Type B pancreatic cell (in vitro differentiated cells): ENCODE data around the gene SPAG16. TPM values are rescaled to one million over a fixed set of nuclear protein-coding genes. Genes with fewer than 3 reads are reported as not detected.
"Not testable (repeated sequence)": the region's sequence is repeated elsewhere in the genome, so short reads cannot be mapped to it uniquely, and the experiment has no call there.

Experiments used
- DNase-seq: peaks from one replicate; pipeline ENCODE4 v3.0.0; 2021; ENCODE audit warnings: mixed read lengths; ENCODE audit not compliant: unreplicated experiment; ENCODE audit errors: extremely low spot score
- H3K27ac Mint-ChIP-seq: 2 replicates; pipeline ENCODE4 v1.8.0; 2021; ENCODE audit warnings: mild to moderate bottlenecking, mixed read lengths
- H3K27me3 Mint-ChIP-seq: 2 replicates; pipeline ENCODE4 v1.8.0; 2021; ENCODE audit warnings: mixed read lengths
- H3K36me3 Mint-ChIP-seq: 2 replicates; pipeline ENCODE4 v1.8.0; 2021; ENCODE audit warnings: mixed read lengths
- H3K4me1 Mint-ChIP-seq: one replicate; pipeline ENCODE4 v1.8.0; 2021; ENCODE audit warnings: mixed read lengths; ENCODE audit not compliant: unreplicated experiment
- H3K4me3 Mint-ChIP-seq: 2 replicates; pipeline ENCODE4 v1.8.0; 2021; ENCODE audit warnings: mild to moderate bottlenecking, mixed read lengths
- H3K9me3 Mint-ChIP-seq: 2 replicates; pipeline ENCODE4 v1.8.0; 2021; ENCODE audit warnings: mixed read lengths
- CTCF ChIP-seq: fragments of 200-600 bp; sonication (generic); conservative IDR thresholded peaks from 2 replicates; pipeline ENCODE4 v1.5.0; 2021; ENCODE audit warnings: antibody characterized with exemption, mild to moderate bottlenecking
- total RNA-seq: library from RNA; stranded (reverse); gene quantifications from 2 replicates; pipeline ENCODE4 v1.2.1, GENCODE V29; 2021; ENCODE audit warnings: low replicate concordance

SPAG16 gene
- total RNA-seq, 1 donor from 2014 or later = 54.8 TPM

DNA sequence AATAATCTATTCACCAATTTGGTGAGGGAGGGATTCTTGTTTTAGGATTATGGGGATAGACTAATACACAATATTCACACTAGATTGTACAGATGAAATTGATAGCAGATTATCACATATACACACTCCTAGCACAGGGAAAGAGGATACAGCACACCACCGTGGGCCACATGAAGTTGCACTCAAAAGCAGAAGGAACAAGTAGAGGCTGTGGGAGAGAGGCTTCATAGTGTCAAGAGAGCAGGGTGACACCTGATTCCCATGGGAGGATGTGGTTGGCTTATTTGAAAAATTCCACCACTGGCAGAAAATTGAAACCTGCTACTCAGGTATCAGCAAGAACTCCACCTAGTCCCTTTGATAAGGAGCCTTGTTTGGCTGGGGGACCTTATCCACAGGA is 395.6 kb downstream of the SPAG16 start:
- H3K4me1 Mint-ChIP-seq = no peaks in the 10 kb centered on the region
- H3K27ac Mint-ChIP-seq = no peak overlapping the region
- peaks cover 10% of the 10 kb centered on the region for H3K9me3 Mint-ChIP-seq
- no peak for TF ChIP-seq CTCF
- H3K27me3 Mint-ChIP-seq = no peaks in the 10 kb centered on the region
- DNase-seq = no peak
- H3K4me3 Mint-ChIP-seq = no peak overlapping the region
- no peaks in the 10 kb centered on the region for H3K36me3 Mint-ChIP-seq

DNA sequence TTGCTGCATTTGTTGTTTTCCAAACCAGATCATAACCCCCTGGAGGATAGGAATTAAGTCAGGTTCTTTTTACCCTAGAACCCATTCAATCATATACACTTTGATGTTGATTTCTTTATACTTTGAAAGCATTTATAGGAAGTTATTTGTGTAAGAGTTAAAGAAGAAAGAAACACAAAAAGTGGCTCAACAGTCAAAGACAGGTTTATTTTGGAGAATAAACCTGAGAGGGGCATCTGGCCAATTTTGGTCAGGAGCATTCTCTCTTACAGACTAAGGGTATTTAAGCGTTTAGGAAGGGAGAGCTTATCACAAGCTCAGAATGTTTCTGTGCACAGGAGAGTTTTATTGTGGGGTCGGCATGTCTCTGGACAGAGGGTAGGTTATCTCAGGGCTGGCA is 398.0 kb downstream of the SPAG16 start:
- no peak for TF ChIP-seq CTCF
- Mint-ChIP-seq H3K4me1 (no peaks in the 10 kb centered on the region), H3K36me3 (no peaks in the 10 kb centered on the region), H3K27ac (no peak overlapping the region), H3K9me3 (peaks cover 10% of the 10 kb centered on the region), H3K27me3 (no peaks in the 10 kb centered on the region), H3K4me3 (no peak overlapping the region)
- DNase-seq = no peak

GRCh38 chr2:213688133-213688532 is 403.9 kb downstream of the SPAG16 start:
- no peaks in the 10 kb centered on the region for H3K27me3 Mint-ChIP-seq
- peaks cover 6% of the 10 kb centered on the region for H3K9me3 Mint-ChIP-seq
- DNase-seq = no peak
- H3K4me1 Mint-ChIP-seq = no peaks in the 10 kb centered on the region
- TF ChIP-seq CTCF = no peak
- no peaks in the 10 kb centered on the region for H3K36me3 Mint-ChIP-seq
- H3K27ac Mint-ChIP-seq = no peak overlapping the region
- no peak overlapping the region for H3K4me3 Mint-ChIP-seq

GRCh38 chr2:213688825-213689224 is 404.6 kb downstream of the SPAG16 start:
- H3K9me3 Mint-ChIP-seq, H3K27me3 Mint-ChIP-seq, H3K27ac Mint-ChIP-seq, H3K36me3 Mint-ChIP-seq, DNase-seq, H3K4me1 Mint-ChIP-seq, H3K4me3 Mint-ChIP-seq: not testable (repeated sequence)

DNA sequence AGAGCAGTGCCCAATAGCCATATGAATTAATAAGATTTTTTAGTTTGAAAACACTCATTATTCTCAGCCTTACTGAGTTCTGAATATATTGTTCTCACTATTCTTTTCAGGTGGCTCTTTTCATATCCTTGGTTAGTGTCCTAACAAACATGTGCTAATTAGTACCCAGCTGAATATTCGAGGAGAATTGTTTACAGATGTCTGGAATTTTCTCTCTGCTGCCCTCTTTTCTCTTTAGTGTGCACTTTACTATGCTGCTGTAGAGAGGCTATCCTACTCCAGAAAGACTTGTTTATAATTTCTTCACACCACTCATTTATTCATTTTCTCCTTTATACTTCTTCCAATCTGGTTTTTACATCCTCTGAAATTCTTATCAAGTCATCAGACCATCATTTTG is 405.3 kb downstream of the SPAG16 start:
- no peak for TF ChIP-seq CTCF
- no peak overlapping the region for H3K4me3 Mint-ChIP-seq
- no peaks in the 10 kb centered on the region for H3K36me3 Mint-ChIP-seq
- H3K9me3 Mint-ChIP-seq = peaks cover 6% of the 10 kb centered on the region
- no peaks in the 10 kb centered on the region for H3K27me3 Mint-ChIP-seq
- DNase-seq = no peak
- no peak overlapping the region for H3K27ac Mint-ChIP-seq
- no peaks in the 10 kb centered on the region for H3K4me1 Mint-ChIP-seq

GRCh38 chr2:213691351-213691750 is 407.1 kb downstream of the SPAG16 start:
- no peak overlapping the region for H3K27ac Mint-ChIP-seq
- no peak for DNase-seq
- TF ChIP-seq CTCF = no peak

More at GRCh38 chr2:213691351-213691750, 407.1 kb downstream of the SPAG16 start:
- H3K9me3 Mint-ChIP-seq = peaks cover 6% of the 10 kb centered on the region
- H3K4me3 Mint-ChIP-seq = no peak overlapping the region
- H3K36me3 Mint-ChIP-seq = no peaks in the 10 kb centered on the region
- H3K4me1 Mint-ChIP-seq = no peaks in the 10 kb centered on the region
- no peaks in the 10 kb centered on the region for H3K27me3 Mint-ChIP-seq
